ENCODE results near the gene CLDN9. TPM values are rescaled to one million over a fixed set of nuclear protein-coding genes. Genes with fewer than 3 reads are reported as not detected.
A peak's percentile ranks its signal among the peaks of the same experiment; 100 is the strongest.

Gene CLDN9
- total RNA-seq, 1 experiment from 2014 or later: 1.3 TPM

DNA sequence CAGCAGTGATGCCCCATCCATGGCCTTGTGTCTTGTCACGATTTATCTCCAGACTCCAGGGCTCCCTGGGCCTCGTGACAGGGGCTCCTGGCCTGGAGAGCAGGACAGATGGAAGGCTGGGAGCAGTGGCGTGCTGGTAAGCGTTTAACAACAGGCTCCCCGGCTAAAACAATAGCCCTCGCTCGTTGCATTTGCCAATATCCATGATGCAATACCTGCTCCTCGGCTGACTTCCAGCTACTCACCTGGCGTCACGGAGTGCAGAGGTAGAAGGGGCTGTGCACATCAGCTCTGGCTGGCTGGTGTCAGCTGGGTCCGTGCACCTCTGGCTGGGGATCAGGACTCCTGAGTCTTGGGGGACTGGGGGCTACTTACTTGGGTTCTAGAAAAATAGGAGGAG is 25.5 kb downstream of the CLDN9 start:
- Histone ChIP-seq H2AFZ (ENCODE audit: low read length) (no peak overlapping the region), H3K23ac (ENCODE audit: insufficient read length, low read depth, low read length) (no peak overlapping the region), H3K27me3 (ENCODE audit: insufficient read depth, low read length) (no peaks in the 10 kb centered on the region), H3K18ac (ENCODE audit: insufficient read length, low read depth, low read length) (no peak overlapping the region), H3K14ac (ENCODE audit: insufficient read depth, low read length) (no peak overlapping the region), H3T11ph (ENCODE audit: low read length) (no peak overlapping the region), H3K4me2 (ENCODE audit: insufficient read depth, insufficient read length, low read length) (no peak overlapping the region), H2BK120ac (ENCODE audit: low read depth, low read length, poor library complexity, severe bottlenecking) (no peak overlapping the region), H4K8ac (replicated peaks; ENCODE audit: insufficient read length, low read depth, low read length) (no peak overlapping the region), H3K9ac (ENCODE audit: extremely low read depth, insufficient read length, low read length) (no peak overlapping the region), H2BK5ac (ENCODE audit: insufficient read length, low read length) (no peak overlapping the region), H4K20me1 (ENCODE audit: control insufficient read depth, insufficient read depth, insufficient read length) (no peaks in the 10 kb centered on the region), H3K27ac (ENCODE audit: insufficient read length, low read depth, low read length) (no peak overlapping the region), H3K4me1 (ENCODE audit: insufficient read depth, low read length) (no peaks in the 10 kb centered on the region; the same call in 1 of the 2 replicates), H3K4ac (ENCODE audit: low read depth, low read length) (no peak overlapping the region), H2BK12ac (ENCODE audit: insufficient read length, low read depth, low read length) (no peak overlapping the region), H3K23me2 (ENCODE audit: insufficient read length, low read depth, low read length, poor library complexity, severe bottlenecking) (peaks cover 7% of the 10 kb centered on the region), H3K79me2 (ENCODE audit: insufficient read depth, low read length) (no peaks in the 10 kb centered on the region), H3K56ac (ENCODE audit: insufficient read length, low read depth, low read length) (no peak overlapping the region), H4K5ac (ENCODE audit: insufficient read length, low read depth, low read length) (no peak overlapping the region), H2AK5ac (ENCODE audit: insufficient read length, low read length) (no peak overlapping the region), H3K79me1 (ENCODE audit: insufficient read depth, low read depth, low read length, poor library complexity, severe bottlenecking) (no peaks in the 10 kb centered on the region), H2BK15ac (ENCODE audit: low read depth, low read length) (no peak overlapping the region), H2BK20ac (ENCODE audit: low read depth, low read length, poor library complexity, severe bottlenecking) (no peak overlapping the region), H4K91ac (ENCODE audit: insufficient read length, low read depth, low read length) (no peak overlapping the region), H3K9me3 (ENCODE audit: control insufficient read depth, low read depth, low read length) (no peaks in the 10 kb centered on the region)
- peak; percentile 73 for DNase-seq
- WGBS (ENCODE audit: extremely low coverage, insufficient read length, low lambda C conversion rate): no CpG with 5 or more reads among the region's 11 CpGs
- peaks cover 40% of the 10 kb centered on the region for H3K27me3 Mint-ChIP-seq (ENCODE audit: low read depth)
- peak overlapping the region; percentile 68 to 91 (median 82); a peak in 4 of 7 replicates for H3K27ac Mint-ChIP-seq
- H3K36me3 Mint-ChIP-seq (ENCODE audit: insufficient read depth in 1 of 3, low read depth in 3 of 3): peaks cover 3 to 5% (median 3%) of the 10 kb centered on the region in 3 experiments; a peak in 3 of 7 replicates
- H3K4me3 Mint-ChIP-seq: peak overlapping the region in 1 of 2 experiments; percentile 79; a peak in 3 of 5 replicates
- H3K9me3 Mint-ChIP-seq: no peaks in the 10 kb centered on the region
- TF ChIP-seq, protein P1, sequence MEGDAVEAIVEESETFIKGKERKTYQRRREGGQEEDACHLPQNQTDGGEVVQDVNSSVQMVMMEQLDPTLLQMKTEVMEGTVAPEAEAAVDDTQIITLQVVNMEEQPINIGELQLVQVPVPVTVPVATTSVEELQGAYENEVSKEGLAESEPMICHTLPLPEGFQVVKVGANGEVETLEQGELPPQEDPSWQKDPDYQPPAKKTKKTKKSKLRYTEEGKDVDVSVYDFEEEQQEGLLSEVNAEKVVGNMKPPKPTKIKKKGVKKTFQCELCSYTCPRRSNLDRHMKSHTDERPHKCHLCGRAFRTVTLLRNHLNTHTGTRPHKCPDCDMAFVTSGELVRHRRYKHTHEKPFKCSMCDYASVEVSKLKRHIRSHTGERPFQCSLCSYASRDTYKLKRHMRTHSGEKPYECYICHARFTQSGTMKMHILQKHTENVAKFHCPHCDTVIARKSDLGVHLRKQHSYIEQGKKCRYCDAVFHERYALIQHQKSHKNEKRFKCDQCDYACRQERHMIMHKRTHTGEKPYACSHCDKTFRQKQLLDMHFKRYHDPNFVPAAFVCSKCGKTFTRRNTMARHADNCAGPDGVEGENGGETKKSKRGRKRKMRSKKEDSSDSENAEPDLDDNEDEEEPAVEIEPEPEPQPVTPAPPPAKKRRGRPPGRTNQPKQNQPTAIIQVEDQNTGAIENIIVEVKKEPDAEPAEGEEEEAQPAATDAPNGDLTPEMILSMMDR (conservative IDR thresholded peaks at IDR 0.05): no peak
- peaks cover 19 to 20% of the 10 kb centered on the region in 2 experiments for H3K4me1 Mint-ChIP-seq
